Measurements from ENCODE around the gene HMGCS1.
A peak's percentile ranks its signal among the peaks of the same experiment; 100 is the strongest.
"Not testable (repeated sequence)": the region's sequence is repeated elsewhere in the genome, so short reads cannot be mapped to it uniquely, and the experiment has no call there.

The HMGCS1 gene

GRCh38 chr5:43274435-43275114, 38.6 kb downstream of the HMGCS1 start:
- FAIRE-seq (no peak), DNase-seq (ENCODE audit: low spot score) (no peak)

- FAIRE-seq (no peak), DNase-seq (ENCODE audit: low spot score) (no peak)
Observed at GRCh38 chr5:43273552-43273951, 39.7 kb downstream of the HMGCS1 start.

GRCh38 chr5:43270645-43271044, 42.6 kb downstream of the HMGCS1 start:
- FAIRE-seq (no peak), DNase-seq (ENCODE audit: low spot score) (no peak)

GRCh38 chr5:43268188-43268820, 44.9 kb downstream of the HMGCS1 start:
- DNase-seq (ENCODE audit: low spot score), result no peak
- FAIRE-seq, result no peak

- not testable (repeated sequence) for FAIRE-seq
Observed at GRCh38 chr5:43262269-43262668, 50.9 kb downstream of the HMGCS1 start.

GRCh38 chr5:43258116-43258515, 55.1 kb downstream of the HMGCS1 start:
- DNase-seq (ENCODE audit: low spot score) (no peak), FAIRE-seq (no peak)

More at GRCh38 chr5:43262269-43262668, 50.9 kb downstream of the HMGCS1 start:
- DNase-seq (ENCODE audit: low spot score), result not testable (repeated sequence)

- no peak for DNase-seq (ENCODE audit: low spot score)
Observed at GRCh38 chr5:43256261-43256966, 56.8 kb downstream of the HMGCS1 start.

GRCh38 chr5:43255704-43256103, 57.5 kb downstream of the HMGCS1 start:
- DNase-seq (ENCODE audit: low spot score) (no peak), FAIRE-seq (no peak)

More at GRCh38 chr5:43256261-43256966, 56.8 kb downstream of the HMGCS1 start:
- FAIRE-seq, result peak; percentile 78

- FAIRE-seq (no peak), DNase-seq (ENCODE audit: low spot score) (no peak)
Observed at GRCh38 chr5:43251754-43252153, 61.5 kb downstream of the HMGCS1 start.

GRCh38 chr5:43245724-43246385, 67.4 kb downstream of the HMGCS1 start:
- FAIRE-seq, result no peak
- DNase-seq (ENCODE audit: low spot score), result no peak

GRCh38 chr5:43244823-43245565, 68.2 kb downstream of the HMGCS1 start:
- FAIRE-seq (no peak), DNase-seq (ENCODE audit: low spot score) (no peak)

- FAIRE-seq, result no peak
- no peak for DNase-seq (ENCODE audit: low spot score)
Observed at GRCh38 chr5:43243270-43243669, 69.9 kb downstream of the HMGCS1 start.

GRCh38 chr5:43242196-43242595, 71.0 kb downstream of the HMGCS1 start:
- DNase-seq (ENCODE audit: low spot score), result no peak
- FAIRE-seq, result no peak
